ENCODE results near the gene PTBP2.

GRCh38 chr1:96730574-96731298 is 9.2 kb downstream of the PTBP2 start:
- TF ChIP-seq POLR2AphosphoS5 (IDR thresholded peaks at IDR 0.05) (no peak), CTCF (IDR thresholded peaks at IDR 0.05) (no peak), POLR2A (IDR thresholded peaks at IDR 0.05) (no peak), EP300 (IDR thresholded peaks at IDR 0.05) (no peak)

Data from stomach (tissue), 4 donors.